ENCODE results near the gene EVL.

- TF ChIP-seq CTCF (conservative IDR thresholded peaks at IDR 0.05; ENCODE audit: low read length) (no peak), EZH2phosphoT487 (IDR thresholded peaks at IDR 0.05; ENCODE audit: borderline replicate concordance) (no peak)
These were observed 19.4 kb downstream of the EVL start for GRCh38 chr14:100084591-100084990.

All from Loucy (cell line).